ENCODE measurements around the gene HSPA9. TPM values are rescaled to one million over a fixed set of nuclear protein-coding genes. Genes with fewer than 3 reads are reported as not detected.

Gene HSPA9
- total and polyA plus RNA-seq, 2 of the 8 experiments (the other 6 are each of a cell fraction or from before 2014, with no cell fraction given) = 191 to 395 TPM

- H3K56ac ChIP-seq (replicated peaks; ENCODE audit: insufficient read length, low read depth, low read length) = no peak overlapping the region
- no peak overlapping the region for H2AFZ ChIP-seq (ENCODE audit: low read length)
- DNase-seq (ENCODE audit: low read depth in 1 of 2, low spot score in 2 of 2) = no peak
- H2BK12ac ChIP-seq (ENCODE audit: low read depth, low read length) = no peak overlapping the region
- no peaks in the 10 kb centered on the region for H3K23me2 ChIP-seq (ENCODE audit: low read depth, low read length)
- no peak overlapping the region for H3K27ac ChIP-seq (ENCODE audit: low read depth, low read length)
- no peak overlapping the region for H3K4ac ChIP-seq (replicated peaks; ENCODE audit: insufficient read length, low read depth, low read length)
- peaks cover 35 to 90% (median 69%) of the 10 kb centered on the region in 4 experiments for H3K36me3 ChIP-seq (ENCODE audit: control insufficient read depth in 2 of 4, insufficient read depth in 4 of 4, low read length in 3 of 4)
- H2AK5ac ChIP-seq (ENCODE audit: low read depth, low read length) = no peak overlapping the region
- no peaks in the 10 kb centered on the region for H3K4me1 ChIP-seq (replicated peaks in 1 of 4; ENCODE audit: control insufficient read depth in 3 of 4, insufficient read depth in 4 of 4, low read length in 3 of 4)
- H3K9me3 ChIP-seq (ENCODE audit: insufficient read depth in 2 of 2, low read depth in 1 of 2, low read length in 1 of 2) = no peaks in the 10 kb centered on the region
- no peak overlapping the region for H3K4me2 ChIP-seq (ENCODE audit: insufficient read depth in 1 of 2, low read depth in 2 of 2, low read length in 2 of 2)
- no peak overlapping the region for H3K14ac ChIP-seq (ENCODE audit: insufficient read length)
- H3K18ac ChIP-seq (ENCODE audit: extremely low read depth, low read length) = no peak overlapping the region
- no peak overlapping the region for H2BK120ac ChIP-seq (replicated peaks; ENCODE audit: low read depth, low read length)
- POLR2A ChIA-PET (ENCODE audit: partially characterized antibody) = interaction anchor here (24.2 to 26.9 kb wide), 2 partner anchors 3 to 9 kb away, joined by 1018 read pairs; partner anchors contain the start of genes ETF1 and HSPA9
- no peak for FAIRE-seq
- no peaks in the 10 kb centered on the region for H3K27me3 ChIP-seq (replicated peaks in 1 of 4; ENCODE audit: control insufficient read depth in 3 of 4, extremely low read depth in 1 of 4, insufficient read depth in 3 of 4, low read length in 3 of 4)
- no peak overlapping the region for H2BK15ac ChIP-seq (ENCODE audit: low read length)
- H3K79me1 ChIP-seq (ENCODE audit: low read depth, low read length) = no peaks in the 10 kb centered on the region
- H4K20me1 ChIP-seq (replicated peaks in 1 of 2; ENCODE audit: control insufficient read depth in 1 of 2, insufficient read depth in 2 of 2, low read length in 2 of 2) = peaks cover 2 to 10% of the 10 kb centered on the region in 2 experiments
- no peak overlapping the region for H2BK5ac ChIP-seq (ENCODE audit: low read depth, low read length)
- H3K4me3 ChIP-seq (ENCODE audit: extremely low read depth in 1 of 4, insufficient read depth in 2 of 4, low read depth in 3 of 4, low read length in 4 of 4) = no peak overlapping the region
- no peak overlapping the region for H2BK20ac ChIP-seq (ENCODE audit: low read length)
- H4K5ac ChIP-seq (ENCODE audit: insufficient read length, low read depth, low read length) = no peak overlapping the region
- H4K8ac ChIP-seq (ENCODE audit: extremely low read depth, insufficient read depth, low read length) = no peak overlapping the region
- H3K9ac ChIP-seq (replicated peaks in 1 of 4; ENCODE audit: extremely low read depth in 1 of 4, low read depth in 3 of 4, low read length in 3 of 4) = no peak overlapping the region
- TF ChIP-seq SIRT6 (IDR thresholded peaks at IDR 0.05; ENCODE audit: low read length) (no peak), POLR2AphosphoS5 (IDR thresholded peaks at IDR 0.05; ENCODE audit: low read depth, low read length) (0 out of 2 replicates have a peak, but pooled peaks have one; percentile 52)
- H4K91ac ChIP-seq (replicated peaks; ENCODE audit: insufficient read length, low read length) = no peak overlapping the region
- 88% methylated on average over 2 of the region's 2 CpGs; no CpG with 5 or more reads in 1 of the 2 experiments for WGBS, 2 experiments (ENCODE audit: extremely low coverage in 1 of 2, insufficient coverage in 1 of 2, insufficient read length in 1 of 2, insufficient replicate concordance in 2 of 2, low coverage in 1 of 2, low lambda C conversion rate in 2 of 2, missing lambda C conversion rate in 1 of 2)
- peaks cover 0 to 16% of the 10 kb centered on the region in 2 experiments; a peak in 2 of 4 replicates for H3K79me2 ChIP-seq (ENCODE audit: control insufficient read depth in 1 of 2, insufficient read depth in 2 of 2, low read length in 2 of 2)
- CTCF ChIA-PET (ENCODE audit: partially characterized antibody) = interaction anchor here (2.8 kb wide), 1 partner anchor 8 kb away, joined by 9 read pairs; no protein-coding TSS in a partner anchor
- H3K23ac ChIP-seq (ENCODE audit: insufficient read length) = no peak overlapping the region
Measured at GRCh38 chr5:138557677-138558076, 17.5 kb downstream of the HSPA9 start.
